Measurements from ENCODE around the gene GCSAML.

- TF ChIP-seq, protein P1, sequence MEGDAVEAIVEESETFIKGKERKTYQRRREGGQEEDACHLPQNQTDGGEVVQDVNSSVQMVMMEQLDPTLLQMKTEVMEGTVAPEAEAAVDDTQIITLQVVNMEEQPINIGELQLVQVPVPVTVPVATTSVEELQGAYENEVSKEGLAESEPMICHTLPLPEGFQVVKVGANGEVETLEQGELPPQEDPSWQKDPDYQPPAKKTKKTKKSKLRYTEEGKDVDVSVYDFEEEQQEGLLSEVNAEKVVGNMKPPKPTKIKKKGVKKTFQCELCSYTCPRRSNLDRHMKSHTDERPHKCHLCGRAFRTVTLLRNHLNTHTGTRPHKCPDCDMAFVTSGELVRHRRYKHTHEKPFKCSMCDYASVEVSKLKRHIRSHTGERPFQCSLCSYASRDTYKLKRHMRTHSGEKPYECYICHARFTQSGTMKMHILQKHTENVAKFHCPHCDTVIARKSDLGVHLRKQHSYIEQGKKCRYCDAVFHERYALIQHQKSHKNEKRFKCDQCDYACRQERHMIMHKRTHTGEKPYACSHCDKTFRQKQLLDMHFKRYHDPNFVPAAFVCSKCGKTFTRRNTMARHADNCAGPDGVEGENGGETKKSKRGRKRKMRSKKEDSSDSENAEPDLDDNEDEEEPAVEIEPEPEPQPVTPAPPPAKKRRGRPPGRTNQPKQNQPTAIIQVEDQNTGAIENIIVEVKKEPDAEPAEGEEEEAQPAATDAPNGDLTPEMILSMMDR (IDR thresholded peaks at IDR 0.05): no peak
- no peak for TF ChIP-seq POLR2A (IDR thresholded peaks at IDR 0.05)
These were observed 17.0 kb upstream of the GCSAML start for GRCh38 chr1:247531937-247532336.

All from breast epithelium (tissue), 3 donors.